Anterior cingulate cortex (tissue), 58 donors: Measurements from ENCODE around the gene CARNS1.
"Not testable (repeated sequence)": the region's sequence is repeated elsewhere in the genome, so short reads cannot be mapped to it uniquely, and the experiment has no call there.

ENCODE experiments used
- DNase-seq, 58 donors: peaks; one replicate each; lab custom pipeline; 2025; lab: John Stamatoyannopoulos, UW

CARNS1 gene

DNA sequence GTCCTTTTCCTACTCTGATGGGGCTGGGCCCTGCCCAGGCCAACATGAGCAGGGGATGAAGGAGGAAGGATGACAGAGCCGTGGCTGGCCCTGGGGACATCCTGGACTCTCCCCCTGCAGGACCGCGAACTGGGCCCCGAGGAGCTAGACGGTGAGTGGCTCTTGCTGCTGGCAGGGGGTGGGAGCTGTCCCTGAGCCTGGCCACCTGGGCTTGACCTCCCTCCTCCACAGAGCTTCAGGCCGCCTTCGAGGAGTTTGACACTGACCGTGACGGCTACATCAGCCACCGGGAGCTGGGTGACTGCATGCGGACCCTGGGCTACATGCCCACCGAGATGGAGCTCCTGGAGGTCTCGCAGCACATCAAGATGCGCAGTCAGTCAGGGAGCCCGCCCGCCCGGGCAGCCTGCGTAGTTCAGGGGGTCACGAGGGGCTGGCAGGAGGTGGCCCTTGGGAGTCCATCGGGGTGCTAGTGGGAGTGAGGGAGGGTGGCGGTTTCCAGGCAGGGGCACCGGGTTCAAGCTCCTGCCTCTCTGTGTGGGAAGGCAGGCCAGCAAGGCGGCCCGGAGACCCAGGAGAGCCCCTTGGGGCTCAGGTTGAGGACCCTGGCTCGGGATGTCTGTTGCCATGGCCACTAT is 40.7 kb downstream of the CARNS1 start:
- no peak for DNase-seq

DNA sequence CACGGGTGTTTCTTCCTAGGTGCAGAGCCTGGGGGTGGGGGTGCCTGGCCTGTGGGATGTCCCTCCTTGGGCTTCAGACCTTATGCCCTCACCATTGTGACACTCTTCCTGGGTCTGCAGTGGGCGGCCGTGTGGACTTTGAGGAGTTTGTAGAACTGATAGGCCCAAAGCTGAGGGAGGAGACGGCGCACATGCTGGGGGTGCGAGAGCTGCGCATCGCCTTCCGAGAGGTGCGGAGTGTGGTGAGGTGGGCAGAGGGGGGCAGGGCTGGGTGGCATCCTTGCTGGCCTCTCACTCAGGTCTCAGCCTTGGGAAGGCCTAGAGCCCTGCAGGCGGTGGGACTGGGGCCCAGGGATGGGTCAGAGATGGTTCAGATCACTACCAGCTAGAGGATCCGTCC is 42.0 kb downstream of the CARNS1 start:
- no peak for DNase-seq

DNA sequence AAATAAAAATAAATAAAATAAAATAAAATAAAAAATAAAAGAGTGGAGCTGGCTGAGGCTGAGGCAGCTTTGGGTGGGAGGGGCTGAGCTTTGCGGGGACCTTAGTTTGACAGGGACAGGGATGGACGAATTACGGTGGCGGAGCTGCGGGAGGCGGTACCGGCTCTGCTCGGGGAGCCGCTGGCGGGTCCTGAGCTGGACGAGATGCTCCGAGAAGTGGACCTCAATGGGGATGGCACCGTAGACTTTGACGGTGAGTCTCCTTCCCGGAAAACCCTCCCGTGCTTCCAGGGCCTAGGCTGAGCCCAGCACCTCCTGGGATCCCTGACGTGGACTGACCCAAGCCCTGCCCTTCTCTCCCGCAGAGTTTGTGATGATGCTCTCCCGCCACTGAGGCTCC is 42.8 kb downstream of the CARNS1 start:
- DNase-seq: no peak

DNA sequence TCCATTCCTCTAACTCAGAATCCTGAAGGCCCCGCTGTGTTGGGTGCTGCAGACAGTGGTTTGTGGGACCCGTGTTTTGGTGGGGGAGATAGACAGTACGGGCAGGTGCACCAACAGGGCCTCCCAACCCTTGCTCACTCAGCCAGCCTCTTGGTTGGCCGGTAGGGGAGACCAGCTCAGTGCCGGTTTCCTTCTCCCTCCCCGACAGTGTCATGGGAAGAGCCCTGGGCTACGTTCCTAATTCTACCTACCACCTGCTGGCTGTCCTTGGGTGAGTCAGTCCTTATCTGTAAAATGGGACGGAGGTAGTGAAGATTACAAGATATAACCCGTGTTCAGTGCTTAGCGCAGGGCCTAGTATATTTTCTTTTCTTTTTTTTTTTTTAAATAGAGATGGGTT is 47.7 kb downstream of the CARNS1 start:
- no peak for DNase-seq

DNA sequence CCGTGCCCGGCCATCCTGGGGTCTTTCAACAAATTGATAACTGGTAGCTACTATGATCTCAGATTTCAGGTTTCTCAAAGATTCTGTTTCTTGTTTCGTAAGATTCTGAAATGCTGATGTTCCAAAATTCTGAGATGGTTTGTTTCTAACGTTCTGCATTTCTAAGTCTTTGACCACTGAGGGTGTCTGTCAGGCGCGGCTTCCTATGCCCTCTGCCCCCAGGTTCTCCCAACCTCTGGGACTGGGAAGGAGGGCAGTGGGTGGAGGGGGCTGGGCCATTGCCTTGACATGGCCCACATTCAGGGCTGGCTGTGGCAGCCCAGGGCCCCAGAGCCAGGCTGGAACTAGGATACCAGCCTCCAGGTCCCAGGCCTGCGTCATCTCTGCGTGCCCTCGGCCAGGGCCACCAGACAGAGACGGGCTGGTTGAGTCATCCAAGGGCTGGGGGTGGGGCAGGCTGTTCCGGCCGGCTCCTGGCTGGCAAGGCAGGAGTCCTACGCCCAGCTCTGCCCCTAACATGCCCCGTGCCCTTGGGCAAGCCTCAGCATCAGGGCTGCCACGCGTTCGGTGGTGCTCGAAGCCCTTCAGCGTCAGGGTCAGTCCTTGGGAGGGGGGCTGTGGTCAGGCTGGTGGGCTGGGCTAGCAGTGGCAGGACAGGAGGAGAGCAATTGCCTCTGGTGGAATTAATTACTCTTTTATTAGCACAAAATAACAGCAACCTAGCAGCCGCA is 48.4 kb downstream of the CARNS1 start:
- DNase-seq: peak in 8 of 58 donors; percentile 12 to 72 (median 56)

DNA sequence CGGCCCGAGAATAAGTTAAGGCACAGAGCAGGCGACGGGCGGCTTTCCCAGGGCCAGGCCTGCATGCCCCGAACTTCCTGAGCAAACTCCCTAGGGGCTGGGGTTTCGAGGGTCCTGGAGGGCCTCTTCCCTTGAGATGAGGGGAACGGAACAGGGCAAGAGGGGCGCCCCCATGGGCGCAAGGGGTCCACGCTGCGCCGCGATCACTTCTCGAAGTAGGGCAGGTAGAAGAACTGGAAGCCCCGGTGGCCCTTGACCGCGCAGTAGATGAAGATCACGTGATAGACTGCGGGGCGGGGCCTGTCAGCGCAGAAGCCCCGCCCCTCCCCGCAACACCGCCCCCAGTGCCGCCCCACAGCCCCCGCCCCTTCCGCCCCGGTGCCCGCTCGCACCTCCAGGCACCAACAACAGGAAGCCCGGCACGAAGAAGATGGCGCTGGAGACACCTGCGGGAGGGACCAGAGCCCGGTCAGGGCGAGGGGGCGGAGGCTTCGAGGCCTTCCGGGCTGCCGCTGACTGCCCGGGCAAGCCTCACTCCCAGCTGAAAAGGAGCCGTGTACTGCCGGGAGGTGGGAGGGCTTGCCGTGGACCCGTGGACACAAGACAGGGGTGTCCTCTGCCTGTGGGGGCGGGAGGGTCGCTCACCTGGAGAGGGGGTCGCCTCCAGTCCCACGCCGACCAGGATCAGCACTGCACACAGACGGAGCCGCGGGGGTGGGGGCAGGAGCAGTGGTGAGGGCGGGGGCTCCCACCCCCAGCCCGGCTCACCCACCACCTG is 49.1 kb downstream of the CARNS1 start:
- DNase-seq: peak in 53 of 58 donors; percentile 16 to 86 (median 62)

DNA sequence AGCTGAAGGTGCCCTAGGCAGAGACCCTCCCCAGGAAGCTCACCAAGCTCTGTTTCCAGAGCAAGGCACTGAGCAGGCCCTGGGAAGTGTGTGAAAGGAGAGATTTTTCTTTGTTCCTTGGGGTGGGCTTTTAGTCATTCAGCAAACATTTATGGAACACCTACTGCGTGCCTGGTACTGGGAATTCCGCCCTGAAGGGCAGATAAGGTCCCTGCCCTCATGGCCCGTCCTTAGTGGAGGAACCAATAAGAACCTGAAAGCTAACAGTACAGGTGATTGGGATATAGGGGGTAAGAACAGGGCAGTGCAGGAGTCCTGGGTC is 49.7 kb downstream of the CARNS1 start:
- no peak for DNase-seq

DNA sequence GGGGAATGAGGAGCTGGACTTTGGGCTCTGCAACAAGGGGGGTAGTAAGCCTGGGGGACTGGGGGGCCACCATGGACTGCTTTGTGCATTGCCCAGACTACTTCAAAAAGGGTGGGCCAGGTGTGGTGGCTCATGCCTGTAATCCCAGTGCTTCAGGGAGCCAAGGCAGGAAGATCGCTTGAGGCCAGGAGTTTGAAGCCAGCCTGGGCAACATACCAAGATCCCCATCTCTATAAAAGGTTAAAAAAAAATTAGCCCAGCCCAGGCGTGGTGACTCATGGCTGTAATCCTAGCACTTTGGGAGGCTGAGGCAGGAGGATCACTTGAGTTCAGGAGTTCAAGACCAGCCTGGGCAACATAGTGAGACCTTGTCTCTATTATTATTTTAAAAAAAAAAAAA is 50.1 kb downstream of the CARNS1 start:
- not testable (repeated sequence) for DNase-seq

DNA sequence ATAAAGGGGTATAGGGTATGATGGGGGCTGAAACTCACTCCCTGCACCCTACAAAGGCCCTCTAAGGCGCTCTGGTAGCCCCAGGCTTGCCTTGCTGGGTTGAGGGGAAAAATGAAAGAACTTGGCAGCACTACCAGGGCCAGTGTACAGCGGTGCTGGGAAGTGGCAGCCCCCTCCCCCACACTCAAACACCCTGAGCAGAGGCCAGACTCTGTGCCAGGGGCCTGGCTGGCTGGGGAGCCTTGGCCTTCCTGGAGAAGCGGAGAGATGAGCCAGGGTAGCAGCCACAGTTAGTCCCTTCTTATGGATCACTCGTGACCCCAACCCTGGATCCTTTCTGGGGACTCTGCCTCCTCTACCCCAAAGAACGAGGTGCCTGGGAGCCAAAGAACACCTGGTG is 50.9 kb downstream of the CARNS1 start:
- DNase-seq: peak in 6 of 58 donors; percentile 16 to 56 (median 32)

DNA sequence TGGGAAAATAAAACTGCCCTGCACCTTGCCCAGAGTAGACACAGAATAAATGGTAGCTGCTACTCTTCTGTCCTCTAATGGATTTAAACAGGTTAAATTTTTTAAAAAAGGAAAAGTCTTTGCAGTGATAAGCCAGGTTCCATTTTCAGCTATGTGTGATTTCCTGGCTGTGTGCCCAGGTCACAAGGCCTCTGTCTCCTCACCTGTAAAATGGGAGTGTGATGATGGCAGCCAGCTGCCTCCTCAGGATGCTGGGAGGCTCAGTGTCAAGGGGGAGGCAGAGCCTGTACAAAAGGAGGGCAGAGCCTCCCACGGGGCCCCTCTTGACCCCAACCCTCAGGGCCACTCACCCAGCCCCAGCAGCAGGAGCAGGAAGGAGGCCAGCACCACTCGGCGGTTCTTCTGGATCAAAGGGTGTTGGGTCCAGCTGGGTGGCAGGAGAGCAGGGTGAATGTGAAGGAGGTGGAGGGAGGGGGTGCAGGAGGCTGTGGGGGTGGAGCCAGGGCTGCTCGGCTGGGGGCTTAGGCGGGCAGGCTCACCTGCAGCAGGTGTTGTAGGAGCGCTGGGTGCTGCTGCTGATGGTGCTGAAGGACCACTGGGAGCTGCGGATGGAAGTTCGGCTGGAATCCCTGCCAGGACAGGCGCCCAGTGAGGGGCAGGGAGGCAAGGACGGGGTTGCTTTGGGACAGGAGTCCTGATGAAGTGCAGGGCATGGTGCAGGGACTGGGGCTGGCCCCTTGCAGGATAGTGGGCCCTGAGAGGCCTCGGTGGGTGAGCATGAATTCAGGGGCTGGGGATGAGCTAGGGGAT is 51.7 kb downstream of the CARNS1 start:
- DNase-seq: no peak

DNA sequence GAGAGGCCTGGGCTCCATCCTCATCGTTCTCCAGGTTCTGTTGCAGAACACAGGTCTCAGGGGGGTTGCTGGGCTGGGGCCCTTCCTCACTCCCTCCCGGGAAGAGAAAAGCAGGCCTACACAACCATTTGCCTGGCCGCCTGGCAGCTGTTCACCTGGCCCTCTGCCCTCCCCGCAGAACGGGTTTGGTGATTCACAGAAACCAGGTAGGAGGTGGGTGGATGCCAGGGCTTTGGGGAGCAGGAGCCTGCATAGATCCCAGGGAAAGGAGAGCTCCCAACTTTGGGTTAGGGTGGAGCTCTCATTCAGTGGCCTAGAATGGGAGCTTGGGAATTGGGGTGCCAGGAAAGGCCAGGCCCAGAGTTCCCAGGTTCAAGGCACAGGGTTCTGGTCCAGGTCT is 52.6 kb downstream of the CARNS1 start:
- peak in 12 of 58 donors; percentile 13 to 49 (median 24) for DNase-seq

DNA sequence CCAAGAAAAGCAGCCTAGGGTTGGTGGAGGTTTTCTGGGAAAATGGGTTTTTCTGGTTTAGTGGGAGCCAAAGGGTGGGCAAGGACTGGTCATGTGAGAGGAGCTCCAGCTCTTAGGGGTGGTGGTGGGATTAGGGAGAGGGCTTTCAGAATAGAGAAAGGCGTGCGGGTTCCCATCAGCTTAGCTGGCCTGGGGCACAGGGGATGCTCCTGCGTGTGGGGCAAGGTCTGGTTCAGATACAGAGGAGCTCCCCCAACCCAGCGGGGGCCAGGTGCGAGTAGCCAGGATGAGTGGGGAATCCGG is 52.9 kb downstream of the CARNS1 start:
- peak in 1 of 58 donors; percentile 51 for DNase-seq

DNA sequence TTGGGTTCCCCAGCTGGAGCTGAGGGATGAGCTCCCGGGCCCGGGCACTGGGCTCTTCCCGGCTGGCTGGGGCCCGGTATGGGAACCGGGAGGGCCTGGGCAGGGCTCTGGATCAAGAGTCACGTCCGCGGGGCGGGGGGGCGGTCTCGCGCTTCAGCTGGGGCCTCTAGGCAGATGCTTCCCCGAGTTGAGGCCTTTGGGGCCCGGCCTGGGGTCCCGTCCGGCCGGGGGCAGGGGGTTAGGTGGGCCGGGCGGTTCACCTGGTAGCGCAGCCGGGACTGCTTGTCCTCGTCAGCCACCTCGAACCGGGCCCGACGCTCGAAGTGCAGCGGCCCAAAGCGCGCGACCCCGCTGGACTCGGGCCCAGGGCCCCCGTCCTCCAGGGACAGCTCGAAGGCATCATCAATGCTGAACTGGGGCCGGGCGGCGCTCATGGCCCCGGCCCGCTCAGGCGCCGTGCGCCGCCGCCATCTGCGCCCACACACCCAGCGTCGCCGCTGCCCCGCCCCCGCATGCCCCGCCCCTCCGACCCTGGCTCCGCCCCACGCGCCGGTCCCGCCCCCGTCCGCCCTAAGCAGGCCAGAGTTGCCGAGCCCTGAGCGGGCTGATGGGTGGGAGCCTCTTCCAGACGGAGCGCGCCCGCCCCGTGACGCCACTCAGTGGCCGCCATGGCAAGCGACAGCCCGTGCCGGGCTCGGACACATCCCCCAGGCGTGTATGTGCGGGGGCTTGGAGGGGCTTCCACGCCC is 53.5 kb downstream of the CARNS1 start, which contains the start of gene TMEM134:
Gene TMEM134, minus strand, starts transcription at position 493 of the 749 bp plus-strand sequence. Its CDS starts 59 bp downstream, at position 434.
- DNase-seq: peak; percentile 35 to 97 (median 90)

DNA sequence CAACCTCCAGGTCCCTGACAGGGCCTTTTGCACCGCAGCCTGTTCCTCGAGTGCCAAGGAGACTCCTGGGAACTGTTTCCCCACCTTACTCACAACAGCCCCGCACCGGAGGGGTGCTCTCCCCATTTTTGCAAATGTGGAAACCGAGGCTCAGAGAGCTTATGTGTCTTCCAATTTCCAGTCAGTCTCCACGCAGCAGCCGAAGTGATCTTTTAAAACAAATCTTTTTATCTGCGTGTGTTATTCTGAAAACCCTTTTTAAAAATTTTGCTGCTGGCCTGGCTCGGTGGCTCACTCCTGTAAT is 54.0 kb downstream of the CARNS1 start:
- DNase-seq: no peak

DNA sequence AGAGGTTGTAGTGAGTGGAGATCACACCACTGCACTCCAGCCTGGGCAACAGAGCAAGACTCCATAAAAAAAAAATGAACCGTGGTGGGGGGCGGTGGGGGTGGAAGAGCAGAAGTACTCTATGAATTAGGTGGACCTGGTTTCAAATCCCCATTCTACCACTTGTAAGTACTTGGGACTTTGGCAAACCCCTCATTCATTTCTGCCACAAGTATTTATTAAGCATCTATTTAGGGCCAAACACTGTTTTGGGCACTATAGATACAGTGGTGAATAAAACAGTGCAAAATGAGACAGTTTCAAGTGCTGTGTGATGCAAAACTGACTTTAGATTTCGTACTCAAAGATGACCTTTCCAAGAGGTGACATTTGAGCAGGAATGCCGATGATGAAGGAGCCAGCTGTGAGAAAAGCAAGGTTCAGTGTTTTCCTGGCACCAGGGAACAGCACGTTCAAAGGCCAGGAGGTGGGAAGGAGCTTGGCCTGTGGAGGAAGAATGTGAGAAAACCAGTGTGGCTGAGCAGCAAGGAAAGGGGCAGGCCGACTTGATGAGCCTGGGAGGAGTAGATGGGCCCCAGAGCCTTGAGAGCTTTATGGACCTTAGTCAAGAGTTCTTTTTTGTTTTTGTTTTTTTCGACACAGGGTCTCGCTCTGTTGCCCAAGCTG is 55.0 kb downstream of the CARNS1 start:
- DNase-seq: no peak

DNA sequence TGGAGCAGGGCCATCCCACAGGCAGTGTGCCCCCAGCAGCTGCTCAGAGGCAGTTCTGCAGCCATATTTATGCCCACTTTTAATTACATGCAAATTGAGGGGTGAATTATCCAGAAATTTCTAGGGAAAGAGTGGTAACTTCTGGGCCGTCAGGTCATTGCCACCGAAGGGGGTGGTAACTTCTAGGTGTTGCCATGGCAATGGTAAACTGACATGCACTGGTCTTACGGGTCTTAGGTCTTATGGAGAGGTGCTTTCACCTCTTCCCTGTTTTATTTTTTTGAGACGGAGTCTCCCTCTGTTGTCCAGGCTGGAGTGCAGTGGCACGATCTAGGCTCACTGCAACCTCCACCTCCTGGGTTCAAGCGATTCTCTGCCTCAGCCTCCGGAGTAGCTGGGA is 57.4 kb downstream of the CARNS1 start:
- DNase-seq: no peak
